Erythroblast (primary cell): Measurements from ENCODE around the gene PIK3IP1.

Source experiments
- GATA1 ChIP-seq: IDR thresholded peaks from 2 replicates; pipeline ENCODE4 v1.6.1; 2011; ENCODE audit warnings: low read depth, mild to moderate bottlenecking, control low read depth, low read length, moderate library complexity
- POLR2A ChIP-seq: IDR thresholded peaks from 2 replicates; pipeline ENCODE4 v1.6.1; 2011; ENCODE audit warnings: mild to moderate bottlenecking, low read length

GRCh38 chr22:31282748-31283468 lies 9.4 kb downstream of the PIK3IP1 start:
- TF ChIP-seq POLR2A: no peak
- TF ChIP-seq GATA1: no peak
